Measurements from ENCODE around the gene ZBTB40.

ZBTB40 gene

GRCh38 chr1:22556391-22557104, 104.9 kb downstream of the ZBTB40 start:
- DNase-seq (ENCODE audit: low spot score): no peak

GRCh38 chr1:22557341-22557950, 105.8 kb downstream of the ZBTB40 start:
- no peak for DNase-seq (ENCODE audit: low spot score)

- no peak for DNase-seq (ENCODE audit: low spot score)
Observed at GRCh38 chr1:22562584-22563583, 111.2 kb downstream of the ZBTB40 start, which contains the start of gene EPHA8. Gene EPHA8, plus strand, starts transcription at chr1:22563489. Its CDS starts 147 bp downstream, at chr1:22563636.

GRCh38 chr1:22563671-22564602, 112.3 kb downstream of the ZBTB40 start:
- DNase-seq (ENCODE audit: low spot score): no peak

GRCh38 chr1:22566161-22566560, 114.5 kb downstream of the ZBTB40 start:
- no peak for DNase-seq (ENCODE audit: low spot score)

- no peak for DNase-seq (ENCODE audit: low spot score)
Observed at GRCh38 chr1:22567197-22567596, 115.5 kb downstream of the ZBTB40 start.

GRCh38 chr1:22567994-22568393, 116.3 kb downstream of the ZBTB40 start:
- DNase-seq (ENCODE audit: low spot score): no peak

GRCh38 chr1:22569269-22569668, 117.6 kb downstream of the ZBTB40 start:
- no peak for DNase-seq (ENCODE audit: low spot score)

- DNase-seq (ENCODE audit: low spot score): no peak
Observed at GRCh38 chr1:22570140-22570909, 118.7 kb downstream of the ZBTB40 start.

GRCh38 chr1:22572818-22573217, 121.2 kb downstream of the ZBTB40 start:
- no peak for DNase-seq (ENCODE audit: low spot score)

- DNase-seq (ENCODE audit: low spot score): no peak
Observed at GRCh38 chr1:22573237-22573636, 121.6 kb downstream of the ZBTB40 start.

- no peak for DNase-seq (ENCODE audit: low spot score)
Observed at GRCh38 chr1:22575532-22576149, 124.0 kb downstream of the ZBTB40 start.

- DNase-seq (ENCODE audit: low spot score): no peak
Observed at GRCh38 chr1:22576150-22576544, 124.5 kb downstream of the ZBTB40 start.

GRCh38 chr1:22576617-22577016, 125.0 kb downstream of the ZBTB40 start:
- DNase-seq (ENCODE audit: low spot score): no peak

- no peak for DNase-seq (ENCODE audit: low spot score)
Observed at GRCh38 chr1:22578732-22579361, 127.2 kb downstream of the ZBTB40 start.

GRCh38 chr1:22579541-22580155, 128.0 kb downstream of the ZBTB40 start:
- DNase-seq (ENCODE audit: low spot score): no peak

Data from SW480 (cell line).